ENCODE data around the gene RHOT1.

RHOT1 gene

DNA sequence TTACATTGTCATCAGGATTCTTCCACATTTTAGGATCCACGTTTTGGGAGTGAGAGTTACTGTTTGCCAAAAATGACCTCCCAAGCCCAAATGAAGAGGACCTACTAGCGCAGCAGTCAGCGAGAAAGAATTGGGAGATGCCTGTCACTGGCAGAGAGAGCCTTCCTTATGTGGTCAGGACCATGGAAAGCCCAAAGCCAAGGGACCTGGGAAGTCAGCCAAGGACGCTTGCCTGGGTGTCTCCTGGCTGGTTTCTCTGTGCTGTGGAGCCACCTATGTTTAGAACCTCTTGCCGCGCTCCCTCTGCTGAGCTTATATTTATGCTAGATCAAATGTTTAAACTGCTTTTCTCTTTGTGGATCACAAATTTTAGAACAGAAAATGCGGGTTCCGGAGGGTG, 98.4 kb downstream of the RHOT1 start:
- TF ChIP-seq, protein P1, sequence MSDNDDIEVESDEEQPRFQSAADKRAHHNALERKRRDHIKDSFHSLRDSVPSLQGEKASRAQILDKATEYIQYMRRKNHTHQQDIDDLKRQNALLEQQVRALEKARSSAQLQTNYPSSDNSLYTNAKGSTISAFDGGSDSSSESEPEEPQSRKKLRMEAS (IDR thresholded peaks at IDR 0.05), result no peak
- TF ChIP-seq NFIC (IDR thresholded peaks at IDR 0.05) (peak; percentile 60), TCF12 (IDR thresholded peaks at IDR 0.05; ENCODE audit: low read depth) (no peak), RAD21 (IDR thresholded peaks at IDR 0.05; ENCODE audit: low read depth) (no peak), TAF1 (IDR thresholded peaks at IDR 0.05; ENCODE audit: low read depth) (no peak), FOXM1 (IDR thresholded peaks at IDR 0.05; ENCODE audit: borderline replicate concordance, low read depth) (no peak), YY1 (IDR thresholded peaks at IDR 0.05; ENCODE audit: low read depth) (no peak), EP300 (IDR thresholded peaks at IDR 0.05; ENCODE audit: borderline replicate concordance) (no peak), CREB1 (IDR thresholded peaks at IDR 0.05; ENCODE audit: low read depth) (no peak), EGR1 (IDR thresholded peaks at IDR 0.05) (no peak), CEBPB (IDR thresholded peaks at IDR 0.05) (no peak), TEAD4 (IDR thresholded peaks at IDR 0.05) (no peak), ZBTB7A (IDR thresholded peaks at IDR 0.05; ENCODE audit: low read depth) (no peak)
- TF ChIP-seq, protein P2, sequence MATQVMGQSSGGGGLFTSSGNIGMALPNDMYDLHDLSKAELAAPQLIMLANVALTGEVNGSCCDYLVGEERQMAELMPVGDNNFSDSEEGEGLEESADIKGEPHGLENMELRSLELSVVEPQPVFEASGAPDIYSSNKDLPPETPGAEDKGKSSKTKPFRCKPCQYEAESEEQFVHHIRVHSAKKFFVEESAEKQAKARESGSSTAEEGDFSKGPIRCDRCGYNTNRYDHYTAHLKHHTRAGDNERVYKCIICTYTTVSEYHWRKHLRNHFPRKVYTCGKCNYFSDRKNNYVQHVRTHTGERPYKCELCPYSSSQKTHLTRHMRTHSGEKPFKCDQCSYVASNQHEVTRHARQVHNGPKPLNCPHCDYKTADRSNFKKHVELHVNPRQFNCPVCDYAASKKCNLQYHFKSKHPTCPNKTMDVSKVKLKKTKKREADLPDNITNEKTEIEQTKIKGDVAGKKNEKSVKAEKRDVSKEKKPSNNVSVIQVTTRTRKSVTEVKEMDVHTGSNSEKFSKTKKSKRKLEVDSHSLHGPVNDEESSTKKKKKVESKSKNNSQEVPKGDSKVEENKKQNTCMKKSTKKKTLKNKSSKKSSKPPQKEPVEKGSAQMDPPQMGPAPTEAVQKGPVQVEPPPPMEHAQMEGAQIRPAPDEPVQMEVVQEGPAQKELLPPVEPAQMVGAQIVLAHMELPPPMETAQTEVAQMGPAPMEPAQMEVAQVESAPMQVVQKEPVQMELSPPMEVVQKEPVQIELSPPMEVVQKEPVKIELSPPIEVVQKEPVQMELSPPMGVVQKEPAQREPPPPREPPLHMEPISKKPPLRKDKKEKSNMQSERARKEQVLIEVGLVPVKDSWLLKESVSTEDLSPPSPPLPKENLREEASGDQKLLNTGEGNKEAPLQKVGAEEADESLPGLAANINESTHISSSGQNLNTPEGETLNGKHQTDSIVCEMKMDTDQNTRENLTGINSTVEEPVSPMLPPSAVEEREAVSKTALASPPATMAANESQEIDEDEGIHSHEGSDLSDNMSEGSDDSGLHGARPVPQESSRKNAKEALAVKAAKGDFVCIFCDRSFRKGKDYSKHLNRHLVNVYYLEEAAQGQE (IDR thresholded peaks at IDR 0.05; ENCODE audit: low read depth), result peak; percentile 83
- TF ChIP-seq, protein P3, sequence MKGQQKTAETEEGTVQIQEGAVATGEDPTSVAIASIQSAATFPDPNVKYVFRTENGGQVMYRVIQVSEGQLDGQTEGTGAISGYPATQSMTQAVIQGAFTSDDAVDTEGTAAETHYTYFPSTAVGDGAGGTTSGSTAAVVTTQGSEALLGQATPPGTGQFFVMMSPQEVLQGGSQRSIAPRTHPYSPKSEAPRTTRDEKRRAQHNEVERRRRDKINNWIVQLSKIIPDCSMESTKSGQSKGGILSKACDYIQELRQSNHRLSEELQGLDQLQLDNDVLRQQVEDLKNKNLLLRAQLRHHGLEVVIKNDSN (IDR thresholded peaks at IDR 0.05), result no peak

DNA sequence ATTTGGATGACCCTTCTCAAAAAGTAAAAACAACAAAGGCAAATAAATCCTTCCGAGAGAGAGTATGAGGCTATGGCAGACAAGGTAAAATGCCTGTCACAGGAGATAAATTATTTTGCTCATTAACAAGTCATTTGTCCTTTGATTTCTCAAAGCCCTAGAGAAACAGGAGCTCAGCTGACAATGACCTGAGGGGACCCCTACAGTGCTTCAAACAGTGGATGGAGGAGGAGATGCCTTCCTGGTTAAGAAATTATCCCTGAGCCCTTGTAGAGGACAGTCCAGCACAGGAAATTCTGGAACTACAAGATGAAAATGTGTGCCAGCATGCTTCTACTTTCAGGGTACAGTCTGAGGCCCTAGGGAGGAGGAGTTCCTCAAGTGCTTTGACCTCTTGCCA, 99.3 kb downstream of the RHOT1 start:
- TF ChIP-seq, protein P2 (IDR thresholded peaks at IDR 0.05; ENCODE audit: low read depth), result no peak
- TF ChIP-seq RAD21 (IDR thresholded peaks at IDR 0.05; ENCODE audit: low read depth), result no peak
- no peak for TF ChIP-seq EP300 (IDR thresholded peaks at IDR 0.05; ENCODE audit: borderline replicate concordance)
- TF ChIP-seq ZBTB7A (IDR thresholded peaks at IDR 0.05; ENCODE audit: low read depth), result no peak
- TF ChIP-seq, protein P3 (IDR thresholded peaks at IDR 0.05), result no peak
- TF ChIP-seq CREB1 (IDR thresholded peaks at IDR 0.05; ENCODE audit: low read depth), result no peak
- no peak for TF ChIP-seq NFIC (IDR thresholded peaks at IDR 0.05)
- TF ChIP-seq YY1 (IDR thresholded peaks at IDR 0.05; ENCODE audit: low read depth), result no peak
- no peak for TF ChIP-seq FOXM1 (IDR thresholded peaks at IDR 0.05; ENCODE audit: borderline replicate concordance, low read depth)
- TF ChIP-seq, protein P1 (IDR thresholded peaks at IDR 0.05), result no peak
- no peak for TF ChIP-seq TEAD4 (IDR thresholded peaks at IDR 0.05)
- no peak for TF ChIP-seq EGR1 (IDR thresholded peaks at IDR 0.05)
- no peak for TF ChIP-seq TAF1 (IDR thresholded peaks at IDR 0.05; ENCODE audit: low read depth)
- TF ChIP-seq TCF12 (IDR thresholded peaks at IDR 0.05; ENCODE audit: low read depth), result no peak
- TF ChIP-seq CEBPB (IDR thresholded peaks at IDR 0.05), result no peak

DNA sequence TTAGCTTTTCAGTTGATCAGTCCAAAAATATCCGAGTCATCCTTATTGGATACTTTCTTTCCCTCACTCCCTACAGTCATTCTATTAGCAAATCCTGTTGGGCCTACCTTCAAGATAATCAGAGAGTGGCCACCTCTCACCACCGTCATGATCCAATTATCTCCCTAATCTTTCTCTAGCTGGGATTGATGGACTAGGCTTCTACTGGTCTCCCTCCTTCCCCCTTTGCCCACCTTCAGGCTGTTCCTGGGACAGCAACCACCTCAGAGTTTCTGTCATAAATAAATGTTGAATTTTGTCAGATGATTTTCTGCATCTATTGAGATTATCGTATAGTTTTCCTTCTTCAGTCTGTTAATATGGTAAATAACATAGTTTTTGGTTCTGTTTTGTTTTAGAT, 107.2 kb downstream of the RHOT1 start:
- TF ChIP-seq, protein P3 (IDR thresholded peaks at IDR 0.05), result no peak
- TF ChIP-seq NFIC (IDR thresholded peaks at IDR 0.05) (no peak), CEBPB (IDR thresholded peaks at IDR 0.05) (no peak), EP300 (IDR thresholded peaks at IDR 0.05; ENCODE audit: borderline replicate concordance) (no peak), RAD21 (IDR thresholded peaks at IDR 0.05; ENCODE audit: low read depth) (no peak), YY1 (IDR thresholded peaks at IDR 0.05; ENCODE audit: low read depth) (no peak), TCF12 (IDR thresholded peaks at IDR 0.05; ENCODE audit: low read depth) (no peak), ZBTB7A (IDR thresholded peaks at IDR 0.05; ENCODE audit: low read depth) (no peak), TAF1 (IDR thresholded peaks at IDR 0.05; ENCODE audit: low read depth) (no peak), CREB1 (IDR thresholded peaks at IDR 0.05; ENCODE audit: low read depth) (no peak), FOXM1 (IDR thresholded peaks at IDR 0.05; ENCODE audit: borderline replicate concordance, low read depth) (no peak), TEAD4 (IDR thresholded peaks at IDR 0.05) (no peak)
- TF ChIP-seq, protein P2 (IDR thresholded peaks at IDR 0.05; ENCODE audit: low read depth), result no peak
- TF ChIP-seq, protein P1 (IDR thresholded peaks at IDR 0.05), result no peak

All from Ishikawa (cell line).